CD14-positive monocyte (primary cell): ENCODE measurements around the gene MLLT3. TPM values are rescaled to one million over a fixed set of nuclear protein-coding genes. Genes with fewer than 3 reads are reported as not detected.

ENCODE experiments used
- DNase-seq, 3 donors: peaks; one replicate each; pipeline ENCODE4 v3.0.0-alpha.2; 2011 to 2022
- H2AFZ ChIP-seq: 2 replicates; pipeline ENCODE4 v1.6.0; 2012; ENCODE audit warnings: mild to moderate bottlenecking, low read depth, low read length, inconsistent platforms; ENCODE audit not compliant: insufficient read depth, poor library complexity, severe bottlenecking
- H3K27ac ChIP-seq, 2 donors: 1 replicate in 1 of 2; 2 replicates in 1 of 2; pipeline ENCODE4 v1.5.1; 2012 to 2013; ENCODE audit warnings: low read length in 2 of 2, control low read depth in 1 of 2, inconsistent platforms in 1 of 2, low read depth in 1 of 2, mild to moderate bottlenecking in 1 of 2
- H3K27me3 ChIP-seq, 2 donors: one replicate each; pipeline versions ENCODE4 v1.6.0 to v1.6.1; 2011 to 2013; ENCODE audit warnings: low read length in 2 of 2; ENCODE audit not compliant: control insufficient read depth in 2 of 2, insufficient read depth in 2 of 2
- H3K36me3 ChIP-seq, 2 donors: replicated peaks in 1 of 2; 1 replicate in 1 of 2; 2 replicates in 1 of 2; pipeline versions ENCODE4 v1.5.1 to v1.6.1; 2012 to 2013; ENCODE audit warnings: low read length in 2 of 2, control low read depth in 1 of 2, inconsistent platforms in 1 of 2, mild to moderate bottlenecking in 1 of 2; ENCODE audit not compliant: insufficient read depth in 2 of 2, control insufficient read depth in 1 of 2
- H3K4me1 ChIP-seq, 2 donors: 1 replicate in 1 of 2; 2 replicates in 1 of 2; pipeline versions ENCODE4 v1.5.1 to v1.6.1; 2012 to 2013; ENCODE audit warnings: low read length in 2 of 2, control low read depth in 1 of 2, inconsistent platforms in 1 of 2, mild to moderate bottlenecking in 1 of 2, moderate library complexity in 1 of 2; ENCODE audit not compliant: insufficient read depth in 2 of 2, control insufficient read depth in 1 of 2
- H3K4me2 ChIP-seq: replicated peaks from 2 replicates; pipeline ENCODE3; 2012; ENCODE audit warnings: low read length, moderate library complexity, mild to moderate bottlenecking; ENCODE audit not compliant: poor library complexity, severe bottlenecking; ENCODE audit errors: extremely low read depth
- H3K4me3 ChIP-seq, 3 experiments: fragments of 200-600 bp in 1 of 3; sonication (generic) in 1 of 3; replicated peaks in 1 of 3; 1 replicate in 2 of 3; 2 replicates in 1 of 3; pipeline ENCODE4 v1.5.1; 2011 to 2013; ENCODE audit warnings: low read length in 3 of 3, mild to moderate bottlenecking in 3 of 3, control low read depth in 2 of 3, low read depth in 2 of 3, inconsistent platforms in 1 of 3, moderate library complexity in 1 of 3
- H3K79me2 ChIP-seq: 2 replicates; pipeline ENCODE4 v1.6.0; 2012; ENCODE audit warnings: mild to moderate bottlenecking, control low read depth, inconsistent platforms, low read length, moderate library complexity; ENCODE audit not compliant: insufficient read depth
- H3K9ac ChIP-seq: 2 replicates; pipeline ENCODE4 v1.6.0; 2017; ENCODE audit warnings: low read length, mild to moderate bottlenecking; ENCODE audit not compliant: insufficient read depth, poor library complexity, severe bottlenecking
- H3K9me3 ChIP-seq, 2 donors: replicated peaks in 1 of 2; 1 replicate in 1 of 2; 2 replicates in 1 of 2; pipeline versions ENCODE4 v1.5.1 to v1.6.1; 2012 to 2013; ENCODE audit warnings: low read length in 2 of 2, control low read depth in 1 of 2; ENCODE audit not compliant: control insufficient read depth in 1 of 2, insufficient read depth in 1 of 2
- H4K20me1 ChIP-seq: 2 replicates; pipeline ENCODE4 v1.6.0; 2012; ENCODE audit warnings: mild to moderate bottlenecking, low read length, control low read depth, moderate library complexity; ENCODE audit not compliant: insufficient read depth
- H3K27ac Mint-ChIP-seq, 7 donors: one replicate each; pipeline ENCODE4 v1.8.0; 2020; ENCODE audit warnings: mild to moderate bottlenecking in 7 of 7, mixed read lengths in 7 of 7, moderate library complexity in 6 of 7, inconsistent platforms in 2 of 7
- H3K27me3 Mint-ChIP-seq, 3 donors: one replicate each; pipeline ENCODE4 v1.8.0; 2021 to 2022; ENCODE audit warnings: low read depth in 3 of 3, mild to moderate bottlenecking in 3 of 3, mixed read lengths in 3 of 3, moderate library complexity in 3 of 3, inconsistent platforms in 1 of 3
- H3K36me3 Mint-ChIP-seq, 2 donors: one replicate each; pipeline ENCODE4 v1.8.0; 2020; ENCODE audit warnings: mixed read lengths in 2 of 2, inconsistent platforms in 1 of 2, mild to moderate bottlenecking in 1 of 2
- H3K4me1 Mint-ChIP-seq: one replicate; pipeline ENCODE4 v1.8.0; 2020; ENCODE audit warnings: mild to moderate bottlenecking, mixed read lengths
- H3K4me3 Mint-ChIP-seq, 2 donors: one replicate each; pipeline ENCODE4 v1.8.0; 2020; ENCODE audit warnings: mild to moderate bottlenecking in 2 of 2, mixed read lengths in 2 of 2, moderate library complexity in 1 of 2
- H3K9me3 Mint-ChIP-seq, 7 donors: one replicate each; pipeline ENCODE4 v1.8.0; 2020 to 2022; ENCODE audit warnings: mixed read lengths in 7 of 7, mild to moderate bottlenecking in 6 of 7, moderate library complexity in 6 of 7, inconsistent platforms in 2 of 7
- whole genome bisulfite sequencing: methylation state at CpG from one replicate; pipeline ENCODE4 v1.1.5; 2013; ENCODE audit warnings: missing lambda C conversion rate; ENCODE audit not compliant: insufficient coverage; 5-methylcytosine and 5-hydroxymethylcytosine counted together
- intact Hi-C, 2 donors: fragments of 100-400 bp; cut with micrococcal nuclease; formaldehyde crosslinking; loops; one replicate each; pipeline versions ENCODE4 v1.15.0 to v1.15.1; 2023
- polyA plus RNA-seq, 3 donors: library from polyadenylated mRNA; depleted of rRNA in 1 of 3; unstranded in 2 of 3; stranded (reverse) in 1 of 3; fragments of 300-500 nt in 2 of 3; fragments of >200 nt in 1 of 3; fragmentation: Illumina TruSeq in 2 of 3; gene quantifications; 1 replicate in 2 of 3; 2 replicates in 1 of 3; pipeline ENCODE4 v1.2.3, GENCODE V29; 2012 to 2021
- TF ChIP-seq, protein P1 (sequence below): fragments of 200-600 bp; IDR thresholded peaks from one replicate; pipeline ENCODE4 v1.8.0; 2022; ENCODE audit warnings: antibody characterized with exemption, mild to moderate bottlenecking

Gene MLLT3
- polyA plus RNA-seq, 3 donors, result 0.81 to 2.3 (median 1.5) TPM

DNA sequence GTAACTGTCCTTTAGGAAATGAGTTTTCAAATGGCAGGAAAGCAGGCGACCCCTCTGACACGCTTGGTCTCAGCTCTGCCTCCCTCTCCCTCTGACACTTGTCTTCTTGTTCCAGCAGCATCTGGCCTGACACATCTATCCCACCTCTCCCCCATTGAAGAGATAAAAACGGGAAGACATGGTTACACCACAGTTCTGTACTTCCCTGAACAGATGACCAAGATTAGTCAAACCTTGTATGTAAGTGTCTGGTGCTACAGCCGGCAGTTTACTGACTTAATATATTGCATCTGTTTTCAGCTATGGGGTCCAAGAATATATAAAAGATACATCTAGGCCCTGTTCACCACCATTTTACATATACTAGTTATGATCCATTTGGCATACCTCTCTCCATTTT, 29.6 kb upstream of the MLLT3 start:
- Mint-ChIP-seq H3K27ac (no peak overlapping the region), H3K9me3 (peaks cover 0 to 5% (median 0%) of the 10 kb centered on the region in 7 donors), H3K36me3 (no peaks in the 10 kb centered on the region), H3K4me3 (no peak overlapping the region), H3K4me1 (peaks cover 2% of the 10 kb centered on the region), H3K27me3 (peaks cover 0 to 3% (median 2%) of the 10 kb centered on the region in 3 donors)
- WGBS, result 60% methylated on average over 1 of the region's 4 CpGs
- no peaks in the 10 kb centered on the region for H3K9me3 ChIP-seq
- H3K79me2 ChIP-seq, result no peaks in the 10 kb centered on the region
- no peak overlapping the region for H2AFZ ChIP-seq
- H3K27ac ChIP-seq, result no peak overlapping the region
- H3K4me2 ChIP-seq, result no peak overlapping the region
- H3K36me3 ChIP-seq, result no peaks in the 10 kb centered on the region
- intact Hi-C loops, result no loop called here
- TF ChIP-seq, protein P1, sequence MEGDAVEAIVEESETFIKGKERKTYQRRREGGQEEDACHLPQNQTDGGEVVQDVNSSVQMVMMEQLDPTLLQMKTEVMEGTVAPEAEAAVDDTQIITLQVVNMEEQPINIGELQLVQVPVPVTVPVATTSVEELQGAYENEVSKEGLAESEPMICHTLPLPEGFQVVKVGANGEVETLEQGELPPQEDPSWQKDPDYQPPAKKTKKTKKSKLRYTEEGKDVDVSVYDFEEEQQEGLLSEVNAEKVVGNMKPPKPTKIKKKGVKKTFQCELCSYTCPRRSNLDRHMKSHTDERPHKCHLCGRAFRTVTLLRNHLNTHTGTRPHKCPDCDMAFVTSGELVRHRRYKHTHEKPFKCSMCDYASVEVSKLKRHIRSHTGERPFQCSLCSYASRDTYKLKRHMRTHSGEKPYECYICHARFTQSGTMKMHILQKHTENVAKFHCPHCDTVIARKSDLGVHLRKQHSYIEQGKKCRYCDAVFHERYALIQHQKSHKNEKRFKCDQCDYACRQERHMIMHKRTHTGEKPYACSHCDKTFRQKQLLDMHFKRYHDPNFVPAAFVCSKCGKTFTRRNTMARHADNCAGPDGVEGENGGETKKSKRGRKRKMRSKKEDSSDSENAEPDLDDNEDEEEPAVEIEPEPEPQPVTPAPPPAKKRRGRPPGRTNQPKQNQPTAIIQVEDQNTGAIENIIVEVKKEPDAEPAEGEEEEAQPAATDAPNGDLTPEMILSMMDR, result no peak
- H4K20me1 ChIP-seq, result no peaks in the 10 kb centered on the region
- H3K4me3 ChIP-seq, result no peak overlapping the region
- peak in 2 of 3 donors; percentile 15 to 42 for DNase-seq
- no peaks in the 10 kb centered on the region for H3K27me3 ChIP-seq
- H3K9ac ChIP-seq, result no peak overlapping the region
- no peaks in the 10 kb centered on the region for H3K4me1 ChIP-seq

DNA sequence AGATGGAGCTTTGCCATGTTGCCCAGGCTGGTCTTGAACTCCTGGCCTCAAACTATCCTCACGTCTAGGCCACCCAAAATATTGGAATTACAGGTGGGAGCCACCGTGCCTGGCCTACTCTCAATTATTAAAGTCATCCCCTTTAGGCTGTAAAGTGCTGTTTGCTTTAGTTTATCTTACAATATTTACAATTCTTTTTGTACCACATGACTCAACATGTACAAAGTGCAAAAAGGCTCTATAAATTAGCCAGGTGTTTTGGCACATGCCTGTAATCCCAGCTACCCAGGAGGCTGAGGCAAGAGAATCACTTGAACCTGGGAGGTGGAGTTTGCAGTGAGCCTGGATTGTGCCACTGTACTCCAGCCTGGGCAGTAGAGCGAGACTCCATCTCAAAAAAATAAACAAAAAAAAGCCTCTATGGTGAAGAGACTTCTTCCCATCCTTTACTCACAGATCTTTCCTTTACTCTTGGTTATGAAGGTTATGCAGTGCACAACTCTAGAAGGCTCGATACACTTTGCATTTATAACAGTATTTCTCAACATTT, 28.5 kb upstream of the MLLT3 start:
- Mint-ChIP-seq H3K4me3 (no peak overlapping the region), H3K36me3 (no peaks in the 10 kb centered on the region), H3K27me3 (peaks cover 0 to 3% (median 2%) of the 10 kb centered on the region in 3 donors), H3K27ac (no peak overlapping the region), H3K4me1 (peaks cover 2% of the 10 kb centered on the region), H3K9me3 (peaks cover 0 to 5% (median 0%) of the 10 kb centered on the region in 7 donors)
- no peaks in the 10 kb centered on the region for H3K27me3 ChIP-seq
- H3K4me1 ChIP-seq, result no peaks in the 10 kb centered on the region
- H3K4me2 ChIP-seq, result no peak overlapping the region
- no peak overlapping the region for H2AFZ ChIP-seq
- H3K79me2 ChIP-seq, result no peaks in the 10 kb centered on the region
- DNase-seq, result no peak
- H3K4me3 ChIP-seq, result no peak overlapping the region
- no peaks in the 10 kb centered on the region for H3K36me3 ChIP-seq
- no peak overlapping the region for H3K27ac ChIP-seq
- intact Hi-C loops, result no loop called here
- TF ChIP-seq, protein P1, result no peak
- H3K9ac ChIP-seq, result no peak overlapping the region
- no peaks in the 10 kb centered on the region for H3K9me3 ChIP-seq
- no peaks in the 10 kb centered on the region for H4K20me1 ChIP-seq
- WGBS, result no CpG with 5 or more reads among the region's 4 CpGs
